Kasumi-1 (cell line): ENCODE data around the gene TPRX1.
"Not testable (repeated sequence)": the region's sequence is repeated elsewhere in the genome, so short reads cannot be mapped to it uniquely, and the experiment has no call there.

Experiments used
- DNase-seq, 2 experiments: peaks; one replicate each; lab custom pipeline; 2025; lab: John Stamatoyannopoulos, UW

Gene TPRX1

GRCh38 chr19:47768604-47769003 lies 35.7 kb downstream of the TPRX1 start:
- DNase-seq = no peak

- no peak for DNase-seq
Observed at GRCh38 chr19:47767349-47767748, 37.0 kb downstream of the TPRX1 start.

GRCh38 chr19:47766670-47767069 lies 37.7 kb downstream of the TPRX1 start:
- DNase-seq = no peak

GRCh38 chr19:47766359-47766620 lies 38.1 kb downstream of the TPRX1 start:
- DNase-seq = no peak

- DNase-seq = peak; percentile 49 to 64
Observed at GRCh38 chr19:47765523-47766358, 38.6 kb downstream of the TPRX1 start.

GRCh38 chr19:47764705-47765104 lies 39.6 kb downstream of the TPRX1 start:
- not testable (repeated sequence) for DNase-seq

GRCh38 chr19:47762615-47763308 lies 41.6 kb downstream of the TPRX1 start:
- no peak for DNase-seq

GRCh38 chr19:47762151-47762550 lies 42.2 kb downstream of the TPRX1 start:
- no peak for DNase-seq

- no peak for DNase-seq
Observed at GRCh38 chr19:47761566-47761965, 42.8 kb downstream of the TPRX1 start.

- no peak for DNase-seq
Observed at GRCh38 chr19:47760632-47760999, 43.7 kb downstream of the TPRX1 start.

GRCh38 chr19:47758443-47758804 lies 45.9 kb downstream of the TPRX1 start:
- no peak for DNase-seq

- DNase-seq = no peak
Observed at GRCh38 chr19:47757617-47758442, 46.5 kb downstream of the TPRX1 start.

- no peak for DNase-seq
Observed at GRCh38 chr19:47756953-47757608, 47.3 kb downstream of the TPRX1 start.

- DNase-seq = no peak
Observed at GRCh38 chr19:47756627-47756929, 47.8 kb downstream of the TPRX1 start.

GRCh38 chr19:47755762-47756626 lies 48.4 kb downstream of the TPRX1 start:
- no peak for DNase-seq

GRCh38 chr19:47755065-47755761 lies 49.1 kb downstream of the TPRX1 start:
- no peak for DNase-seq

- no peak for DNase-seq
Observed at GRCh38 chr19:47754206-47755064, 49.9 kb downstream of the TPRX1 start.

GRCh38 chr19:47752440-47753211 lies 51.7 kb downstream of the TPRX1 start:
- DNase-seq = no peak
